OCI-LY1 (cell line): ENCODE results near the gene KCNJ9.

ENCODE experiments used
- EZH2 ChIP-seq: fragments of 200-600 bp; sonication (generic), shearing (Covaris generic); IDR thresholded peaks from 2 replicates; pipeline ENCODE4 v1.8.0; 2017; ENCODE audit warnings: borderline replicate concordance, mixed run types, mild to moderate bottlenecking, antibody characterized with exemption, low read length, moderate library complexity, mixed read lengths
- TF ChIP-seq, protein P1 (sequence below): fragments of 200-600 bp; sonication (generic), shearing (Covaris generic); IDR thresholded peaks from 2 replicates; pipeline ENCODE4 v1.5.1; 2017; ENCODE audit warnings: mild to moderate bottlenecking, antibody characterized with exemption, low read length, moderate library complexity, mixed read lengths

GRCh38 chr1:160053548-160054365 lies 27.6 kb upstream of the KCNJ9 start:
- TF ChIP-seq, protein P1, sequence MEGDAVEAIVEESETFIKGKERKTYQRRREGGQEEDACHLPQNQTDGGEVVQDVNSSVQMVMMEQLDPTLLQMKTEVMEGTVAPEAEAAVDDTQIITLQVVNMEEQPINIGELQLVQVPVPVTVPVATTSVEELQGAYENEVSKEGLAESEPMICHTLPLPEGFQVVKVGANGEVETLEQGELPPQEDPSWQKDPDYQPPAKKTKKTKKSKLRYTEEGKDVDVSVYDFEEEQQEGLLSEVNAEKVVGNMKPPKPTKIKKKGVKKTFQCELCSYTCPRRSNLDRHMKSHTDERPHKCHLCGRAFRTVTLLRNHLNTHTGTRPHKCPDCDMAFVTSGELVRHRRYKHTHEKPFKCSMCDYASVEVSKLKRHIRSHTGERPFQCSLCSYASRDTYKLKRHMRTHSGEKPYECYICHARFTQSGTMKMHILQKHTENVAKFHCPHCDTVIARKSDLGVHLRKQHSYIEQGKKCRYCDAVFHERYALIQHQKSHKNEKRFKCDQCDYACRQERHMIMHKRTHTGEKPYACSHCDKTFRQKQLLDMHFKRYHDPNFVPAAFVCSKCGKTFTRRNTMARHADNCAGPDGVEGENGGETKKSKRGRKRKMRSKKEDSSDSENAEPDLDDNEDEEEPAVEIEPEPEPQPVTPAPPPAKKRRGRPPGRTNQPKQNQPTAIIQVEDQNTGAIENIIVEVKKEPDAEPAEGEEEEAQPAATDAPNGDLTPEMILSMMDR, result no peak
- no peak for TF ChIP-seq EZH2
